Brain microvascular endothelial cell (primary cell): ENCODE results near the gene FBXO3.

Experiments used
- DNase-seq: peaks from one replicate; pipeline ENCODE4 v3.0.0-alpha.2; 2020
- H3K27ac ChIP-seq: fragments of 250-450 bp; sonication (Bioruptor Pico); 2 replicates; pipeline ENCODE4 v1.5.1; 2020; ENCODE audit warnings: mild to moderate bottlenecking, moderate library complexity
- H3K27me3 ChIP-seq: fragments of 250-450 bp; sonication (Bioruptor Pico); replicated peaks from 2 replicates; pipeline ENCODE4 v1.5.1; 2020; ENCODE audit warnings: mild to moderate bottlenecking
- H3K36me3 ChIP-seq: fragments of 250-450 bp; sonication (Bioruptor Pico); replicated peaks from 2 replicates; pipeline ENCODE4 v1.5.1; 2020; ENCODE audit warnings: mild to moderate bottlenecking
- H3K4me3 ChIP-seq: 2 replicates; pipeline ENCODE4 v1.5.1; 2011; ENCODE audit warnings: low read depth, mild to moderate bottlenecking, control low read depth, low read length, moderate library complexity
- CTCF ChIP-seq: IDR thresholded peaks from 2 replicates; pipeline ENCODE4 v1.5.1; 2011; ENCODE audit warnings: low read depth, mild to moderate bottlenecking, moderate library complexity, low read length, control low read depth, inconsistent platforms; ENCODE audit errors: missing control alignments
- in situ Hi-C: cut with HindIII; loops from 2 replicates; pipeline ENCODE4 v1.10.0; 2017; ENCODE audit warnings: low sequenced_read_pairs, low pct_ligation_motif_present

The FBXO3 gene

GRCh38 chr11:33697997-33698396, 76.3 kb downstream of the FBXO3 start:
- TF ChIP-seq CTCF = no peak
- Histone ChIP-seq H3K27ac (no peak overlapping the region), H3K27me3 (no peaks in the 10 kb centered on the region), H3K36me3 (no peaks in the 10 kb centered on the region), H3K4me3 (no peak overlapping the region)
- no peak for DNase-seq
- in situ Hi-C loops = no loop called here

GRCh38 chr11:33696931-33697638, 77.2 kb downstream of the FBXO3 start:
- in situ Hi-C loops = no loop called here

GRCh38 chr11:33696411-33696810, 77.9 kb downstream of the FBXO3 start:
- no peak overlapping the region for H3K27ac ChIP-seq
- TF ChIP-seq CTCF = no peak
- DNase-seq = no peak
- H3K27me3 ChIP-seq = no peaks in the 10 kb centered on the region
- H3K36me3 ChIP-seq = no peaks in the 10 kb centered on the region
- in situ Hi-C loops = no loop called here
- H3K4me3 ChIP-seq = no peak overlapping the region

More at GRCh38 chr11:33696931-33697638, 77.2 kb downstream of the FBXO3 start:
- no peaks in the 10 kb centered on the region for H3K27me3 ChIP-seq
- no peak overlapping the region for H3K4me3 ChIP-seq
- H3K27ac ChIP-seq = no peak overlapping the region
- H3K36me3 ChIP-seq = no peaks in the 10 kb centered on the region
- TF ChIP-seq CTCF = no peak
- DNase-seq = no peak

- Histone ChIP-seq H3K4me3 (no peak overlapping the region), H3K36me3 (no peaks in the 10 kb centered on the region), H3K27ac (no peak overlapping the region), H3K27me3 (no peaks in the 10 kb centered on the region)
- in situ Hi-C loops = no loop called here
- no peak for TF ChIP-seq CTCF
- DNase-seq = no peak
Observed at GRCh38 chr11:33695051-33695566, 79.2 kb downstream of the FBXO3 start.

GRCh38 chr11:33694346-33695050, 79.8 kb downstream of the FBXO3 start:
- H3K27ac ChIP-seq = no peak overlapping the region
- H3K27me3 ChIP-seq = no peaks in the 10 kb centered on the region
- DNase-seq = no peak
- no peaks in the 10 kb centered on the region for H3K36me3 ChIP-seq
- in situ Hi-C loops = no loop called here
- TF ChIP-seq CTCF = no peak
- H3K4me3 ChIP-seq = no peak overlapping the region
